ENCODE data around the gene IL1RAP.

DNA sequence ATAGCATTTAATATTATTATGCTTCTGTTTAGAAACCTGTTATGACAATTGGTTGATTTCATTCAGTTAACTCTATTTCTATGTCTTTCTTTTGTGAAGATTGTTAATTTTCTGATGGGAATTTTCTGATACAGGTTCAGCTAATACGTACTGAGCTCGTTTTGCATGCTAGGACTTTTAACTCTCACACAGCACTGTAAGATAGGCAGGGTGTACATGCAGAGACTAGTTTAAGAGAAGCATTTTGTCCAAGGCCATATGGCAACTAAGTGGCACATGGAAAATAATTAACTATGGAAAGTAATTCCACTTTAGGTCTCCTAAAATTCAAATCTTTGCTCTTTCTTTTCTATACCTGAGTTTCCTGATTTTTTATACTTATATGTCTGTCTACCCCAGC, 81.9 kb downstream of the IL1RAP start:
- TF ChIP-seq, protein P1, sequence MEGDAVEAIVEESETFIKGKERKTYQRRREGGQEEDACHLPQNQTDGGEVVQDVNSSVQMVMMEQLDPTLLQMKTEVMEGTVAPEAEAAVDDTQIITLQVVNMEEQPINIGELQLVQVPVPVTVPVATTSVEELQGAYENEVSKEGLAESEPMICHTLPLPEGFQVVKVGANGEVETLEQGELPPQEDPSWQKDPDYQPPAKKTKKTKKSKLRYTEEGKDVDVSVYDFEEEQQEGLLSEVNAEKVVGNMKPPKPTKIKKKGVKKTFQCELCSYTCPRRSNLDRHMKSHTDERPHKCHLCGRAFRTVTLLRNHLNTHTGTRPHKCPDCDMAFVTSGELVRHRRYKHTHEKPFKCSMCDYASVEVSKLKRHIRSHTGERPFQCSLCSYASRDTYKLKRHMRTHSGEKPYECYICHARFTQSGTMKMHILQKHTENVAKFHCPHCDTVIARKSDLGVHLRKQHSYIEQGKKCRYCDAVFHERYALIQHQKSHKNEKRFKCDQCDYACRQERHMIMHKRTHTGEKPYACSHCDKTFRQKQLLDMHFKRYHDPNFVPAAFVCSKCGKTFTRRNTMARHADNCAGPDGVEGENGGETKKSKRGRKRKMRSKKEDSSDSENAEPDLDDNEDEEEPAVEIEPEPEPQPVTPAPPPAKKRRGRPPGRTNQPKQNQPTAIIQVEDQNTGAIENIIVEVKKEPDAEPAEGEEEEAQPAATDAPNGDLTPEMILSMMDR (IDR thresholded peaks at IDR 0.05) = no peak
- no peak for TF ChIP-seq POLR2AphosphoS5 (IDR thresholded peaks at IDR 0.05)

Data from prostate gland (tissue), 2 donors.